Activated naive CD4-positive, alpha-beta T cell treated with anti-CD3 and anti-CD28 coated beads, Interleukin-2, amount 50 U/mL, for 24 hours (primary cell): ENCODE data around the gene PXDC1.
"Not testable (repeated sequence)": the region's sequence is repeated elsewhere in the genome, so short reads cannot be mapped to it uniquely, and the experiment has no call there.

Experiments
- H3K27ac Mint-ChIP-seq: one replicate; pipeline ENCODE4 v1.8.0; 2021; ENCODE audit warnings: mild to moderate bottlenecking, mixed read lengths
- H3K27me3 Mint-ChIP-seq: one replicate; pipeline ENCODE4 v1.8.0; 2021; ENCODE audit warnings: mixed read lengths
- H3K36me3 Mint-ChIP-seq: one replicate; pipeline ENCODE4 v1.8.0; 2021; ENCODE audit warnings: mixed read lengths
- H3K4me1 Mint-ChIP-seq: one replicate; pipeline ENCODE4 v1.8.0; 2021; ENCODE audit warnings: mixed read lengths
- H3K4me3 Mint-ChIP-seq: one replicate; pipeline ENCODE4 v1.8.0; 2021; ENCODE audit warnings: mild to moderate bottlenecking, mixed read lengths
- H3K9me3 Mint-ChIP-seq: one replicate; pipeline ENCODE4 v1.8.0; 2021; ENCODE audit warnings: mixed read lengths

Gene PXDC1

GRCh38 chr6:3721810-3722621, 29.5 kb downstream of the PXDC1 start:
- Mint-ChIP-seq H3K27ac (no peak overlapping the region), H3K4me1 (no peaks in the 10 kb centered on the region), H3K36me3 (no peaks in the 10 kb centered on the region), H3K27me3 (no peaks in the 10 kb centered on the region), H3K9me3 (no peaks in the 10 kb centered on the region), H3K4me3 (no peak overlapping the region)

GRCh38 chr6:3720770-3721169, 30.7 kb downstream of the PXDC1 start:
- H3K9me3 Mint-ChIP-seq, H3K4me1 Mint-ChIP-seq, H3K27ac Mint-ChIP-seq, H3K27me3 Mint-ChIP-seq, H3K36me3 Mint-ChIP-seq, H3K4me3 Mint-ChIP-seq: not testable (repeated sequence)

DNA sequence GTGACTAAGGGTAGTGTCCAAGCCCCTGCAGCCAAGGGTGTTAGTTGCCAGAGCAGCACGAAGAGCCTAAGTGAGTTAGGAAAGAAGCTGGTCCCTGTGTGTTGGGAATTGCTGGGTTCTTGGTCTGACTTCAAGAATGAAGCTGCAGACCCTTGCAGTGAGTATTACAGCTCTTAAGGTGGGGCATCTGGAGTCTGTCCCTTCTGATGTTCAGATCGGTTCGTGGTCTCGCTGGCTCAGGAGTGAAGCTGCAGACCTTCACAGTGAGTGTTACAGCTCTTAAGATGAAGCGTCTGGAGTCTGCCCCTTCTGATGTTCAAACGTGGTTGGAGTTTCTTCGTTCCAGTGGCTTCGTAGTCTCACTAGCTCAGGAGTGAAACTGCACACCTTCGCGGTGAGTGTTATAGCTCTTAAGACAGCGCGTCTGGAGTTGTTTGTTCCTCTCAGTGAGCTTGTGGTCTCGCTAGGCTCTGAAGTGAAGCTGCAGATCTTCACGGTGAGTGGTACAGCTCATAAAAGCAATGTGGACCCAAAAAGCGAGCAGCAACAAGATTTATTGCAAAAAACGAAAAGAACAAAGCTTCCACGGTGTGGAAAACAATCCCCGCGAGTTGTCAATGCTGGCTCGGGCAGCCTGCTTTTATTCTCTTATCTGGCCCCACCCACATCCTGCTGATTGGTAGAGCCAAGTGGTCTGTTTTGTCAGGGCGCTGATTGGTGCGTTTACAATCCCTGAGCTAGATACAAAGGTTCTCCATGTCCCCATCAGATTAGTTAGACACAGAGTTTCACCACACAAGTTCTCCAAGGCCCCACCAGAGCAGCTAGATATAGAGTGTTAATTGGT, 31.8 kb downstream of the PXDC1 start:
- Mint-ChIP-seq H3K9me3 (no peaks in the 10 kb centered on the region), H3K4me1 (no peaks in the 10 kb centered on the region), H3K27me3 (no peaks in the 10 kb centered on the region), H3K27ac (no peak overlapping the region), H3K36me3 (no peaks in the 10 kb centered on the region), H3K4me3 (no peak overlapping the region)

DNA sequence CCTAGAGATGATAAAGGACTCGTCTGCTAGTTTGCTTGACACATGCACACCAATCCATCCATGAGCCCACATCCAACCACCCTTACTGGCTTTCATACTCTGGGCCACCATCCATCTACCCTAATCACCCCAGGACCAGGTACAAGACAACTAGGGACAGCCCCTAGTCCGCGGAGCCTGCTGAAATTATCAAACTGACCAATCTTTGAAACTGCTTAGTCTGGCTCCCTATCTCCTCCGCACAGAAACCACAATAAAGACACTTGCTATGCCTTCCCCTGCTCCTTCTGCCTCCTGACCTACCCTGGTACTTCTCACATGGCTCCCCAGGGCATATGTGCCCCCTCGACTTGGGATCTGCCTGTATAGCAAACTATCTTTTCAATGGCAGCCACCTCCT, 33.1 kb downstream of the PXDC1 start:
- no peaks in the 10 kb centered on the region for H3K36me3 Mint-ChIP-seq
- H3K4me3 Mint-ChIP-seq, result no peak overlapping the region
- H3K27me3 Mint-ChIP-seq, result no peaks in the 10 kb centered on the region
- no peaks in the 10 kb centered on the region for H3K9me3 Mint-ChIP-seq
- H3K4me1 Mint-ChIP-seq, result no peaks in the 10 kb centered on the region
- H3K27ac Mint-ChIP-seq, result no peak overlapping the region

DNA sequence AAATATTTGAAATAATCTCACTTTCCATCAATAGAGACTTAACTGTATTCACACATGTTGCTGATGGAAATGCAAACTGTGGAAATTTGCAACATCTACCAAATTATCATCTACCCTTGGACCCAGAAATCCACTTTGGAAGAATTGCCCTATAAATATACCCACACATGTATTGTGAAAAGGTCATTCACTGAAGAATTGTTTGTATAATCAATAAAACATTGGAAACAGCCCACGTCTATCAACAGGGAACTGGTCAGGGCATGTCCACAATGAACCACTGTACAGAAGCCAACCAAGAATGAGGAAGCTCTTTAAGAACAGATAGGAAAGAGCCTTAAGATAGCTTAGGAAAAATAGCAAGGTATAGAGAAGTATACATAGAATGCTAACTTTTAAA, 36.2 kb downstream of the PXDC1 start:
- Mint-ChIP-seq H3K27ac (no peak overlapping the region), H3K4me1 (no peaks in the 10 kb centered on the region), H3K27me3 (no peaks in the 10 kb centered on the region), H3K4me3 (no peak overlapping the region), H3K9me3 (no peaks in the 10 kb centered on the region), H3K36me3 (no peaks in the 10 kb centered on the region)

DNA sequence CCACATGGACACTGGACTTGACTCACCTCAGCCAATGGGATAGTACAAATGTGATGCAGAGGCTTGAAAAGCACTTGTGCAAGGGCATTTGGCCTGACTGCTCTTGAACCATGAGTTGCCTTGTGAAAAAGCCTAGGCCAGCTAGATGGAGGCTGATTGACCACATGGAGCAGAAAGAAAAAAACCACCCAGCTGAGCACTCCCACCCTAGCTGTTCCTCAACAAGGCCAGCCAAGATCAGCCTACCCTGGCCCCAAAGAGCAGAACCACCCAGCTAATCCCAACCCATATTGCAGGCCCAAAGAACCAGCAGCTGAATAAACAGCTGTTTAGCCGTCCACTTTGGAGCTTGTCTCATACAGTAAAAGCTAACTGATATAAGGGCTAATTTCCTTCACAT, 36.7 kb downstream of the PXDC1 start:
- H3K36me3 Mint-ChIP-seq, result no peaks in the 10 kb centered on the region
- H3K9me3 Mint-ChIP-seq, result no peaks in the 10 kb centered on the region
- H3K27me3 Mint-ChIP-seq, result no peaks in the 10 kb centered on the region
- H3K27ac Mint-ChIP-seq, result no peak overlapping the region
- H3K4me3 Mint-ChIP-seq, result no peak overlapping the region
- no peaks in the 10 kb centered on the region for H3K4me1 Mint-ChIP-seq

DNA sequence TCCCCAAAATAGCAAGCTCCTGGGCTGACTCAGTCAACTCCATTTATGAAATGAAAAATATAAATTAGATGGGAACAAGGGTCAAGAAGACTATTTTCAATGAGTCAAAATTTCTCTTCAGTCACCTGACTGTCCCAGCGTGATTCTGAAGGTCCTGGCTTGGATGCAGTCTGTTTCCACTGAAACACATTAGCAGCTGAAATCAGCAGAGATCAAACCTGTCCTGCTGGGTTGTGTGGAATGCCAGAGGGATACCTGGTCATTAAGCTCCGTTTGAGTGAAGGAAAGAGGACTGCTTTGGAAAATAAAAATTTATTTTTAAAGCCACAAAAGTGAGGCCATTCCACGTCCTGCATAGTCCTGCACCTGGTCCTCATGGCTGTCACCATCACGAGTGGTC, 37.4 kb downstream of the PXDC1 start:
- Mint-ChIP-seq H3K27me3 (no peaks in the 10 kb centered on the region), H3K4me3 (no peak overlapping the region), H3K9me3 (no peaks in the 10 kb centered on the region), H3K27ac (no peak overlapping the region), H3K4me1 (no peaks in the 10 kb centered on the region), H3K36me3 (no peaks in the 10 kb centered on the region)

DNA sequence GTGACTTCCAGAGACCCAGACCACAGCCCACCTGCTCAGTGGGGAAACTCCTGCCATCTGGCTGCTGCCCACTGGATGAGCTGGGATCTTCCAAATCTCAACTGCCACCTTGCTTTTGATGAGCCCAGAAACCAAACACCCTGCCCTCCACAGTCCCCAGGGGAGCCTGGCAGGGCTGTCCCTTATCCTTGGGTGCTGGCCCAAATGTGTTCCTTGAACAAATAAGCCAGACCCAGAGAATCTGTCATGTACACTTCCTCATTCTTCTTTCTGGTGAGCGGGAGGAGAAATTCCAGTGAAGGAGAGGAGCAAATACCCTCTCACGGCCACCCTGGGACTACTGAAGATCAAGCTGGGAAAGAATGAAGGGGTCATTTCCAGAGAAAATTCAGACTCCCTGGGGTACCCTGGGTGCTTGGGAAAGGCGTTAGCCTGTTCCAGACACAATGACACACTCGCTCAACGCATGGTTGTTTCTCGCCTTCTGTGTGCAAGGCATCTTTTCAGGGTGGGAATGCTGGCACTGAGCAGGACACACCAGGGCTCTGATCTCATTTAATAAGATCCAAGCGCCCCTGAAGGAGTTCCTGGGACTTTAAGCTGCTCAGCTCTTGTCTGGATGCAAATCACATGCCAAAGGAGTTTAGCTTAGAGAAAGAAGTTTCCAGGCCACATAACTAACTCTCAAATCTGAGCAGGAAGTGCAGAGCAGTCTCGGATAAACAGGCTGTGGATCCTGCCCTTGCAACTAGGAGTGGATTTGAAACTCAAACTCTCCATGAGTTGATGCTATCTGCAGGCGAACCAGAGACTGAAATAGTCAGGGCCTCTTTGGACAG, 38.5 kb downstream of the PXDC1 start:
- Mint-ChIP-seq H3K4me3 (no peak overlapping the region), H3K36me3 (no peaks in the 10 kb centered on the region), H3K4me1 (no peaks in the 10 kb centered on the region), H3K27me3 (no peaks in the 10 kb centered on the region), H3K27ac (no peak overlapping the region), H3K9me3 (no peaks in the 10 kb centered on the region)

DNA sequence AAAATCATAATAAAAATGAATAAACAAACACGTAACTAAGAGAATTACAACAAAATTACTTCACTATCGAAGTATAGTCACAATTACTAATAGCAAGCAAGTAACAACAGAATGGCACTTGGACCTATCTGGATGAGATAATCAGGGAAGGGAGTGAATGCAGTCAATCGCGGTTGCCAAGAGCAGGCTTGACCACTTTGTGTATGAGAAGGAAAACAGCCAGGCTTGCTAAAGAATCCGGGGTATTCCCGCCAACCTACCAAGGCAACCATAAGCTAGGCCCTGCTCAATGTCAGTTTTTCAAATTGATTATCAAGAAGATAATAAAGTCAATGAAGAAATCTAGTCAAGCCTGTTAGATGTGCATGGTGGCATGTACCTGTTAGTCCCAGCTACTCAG, 39.7 kb downstream of the PXDC1 start:
- Mint-ChIP-seq H3K4me1 (no peaks in the 10 kb centered on the region), H3K4me3 (no peak overlapping the region), H3K36me3 (no peaks in the 10 kb centered on the region), H3K27me3 (no peaks in the 10 kb centered on the region), H3K27ac (no peak overlapping the region), H3K9me3 (no peaks in the 10 kb centered on the region)

GRCh38 chr6:3710403-3710802, 41.1 kb downstream of the PXDC1 start:
- Mint-ChIP-seq H3K36me3 (no peaks in the 10 kb centered on the region), H3K4me3 (no peak overlapping the region), H3K27ac (no peak overlapping the region), H3K4me1 (no peaks in the 10 kb centered on the region), H3K9me3 (no peaks in the 10 kb centered on the region), H3K27me3 (no peaks in the 10 kb centered on the region)

DNA sequence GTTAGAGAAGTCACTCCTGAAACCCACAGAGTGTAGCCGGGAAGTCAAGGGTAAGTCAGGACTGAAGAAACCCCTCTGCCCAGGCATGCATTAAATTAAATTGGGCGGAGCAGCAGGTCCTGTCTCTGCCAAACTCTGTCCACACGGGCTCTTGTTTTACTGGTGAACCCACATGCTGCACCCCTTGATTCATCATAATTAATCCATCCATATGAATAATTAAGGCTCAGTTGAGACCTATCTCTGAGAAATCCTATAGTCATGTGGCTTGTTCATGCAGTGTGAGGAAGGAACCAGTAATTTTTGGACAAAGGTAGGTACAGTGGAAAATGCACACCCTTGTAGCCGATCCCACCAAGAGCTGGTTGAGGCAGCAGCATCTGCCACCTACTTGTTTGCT, 43.0 kb downstream of the PXDC1 start:
- no peaks in the 10 kb centered on the region for H3K9me3 Mint-ChIP-seq
- no peak overlapping the region for H3K27ac Mint-ChIP-seq
- H3K4me3 Mint-ChIP-seq, result no peak overlapping the region
- no peaks in the 10 kb centered on the region for H3K36me3 Mint-ChIP-seq
- H3K4me1 Mint-ChIP-seq, result no peaks in the 10 kb centered on the region
- H3K27me3 Mint-ChIP-seq, result no peaks in the 10 kb centered on the region

DNA sequence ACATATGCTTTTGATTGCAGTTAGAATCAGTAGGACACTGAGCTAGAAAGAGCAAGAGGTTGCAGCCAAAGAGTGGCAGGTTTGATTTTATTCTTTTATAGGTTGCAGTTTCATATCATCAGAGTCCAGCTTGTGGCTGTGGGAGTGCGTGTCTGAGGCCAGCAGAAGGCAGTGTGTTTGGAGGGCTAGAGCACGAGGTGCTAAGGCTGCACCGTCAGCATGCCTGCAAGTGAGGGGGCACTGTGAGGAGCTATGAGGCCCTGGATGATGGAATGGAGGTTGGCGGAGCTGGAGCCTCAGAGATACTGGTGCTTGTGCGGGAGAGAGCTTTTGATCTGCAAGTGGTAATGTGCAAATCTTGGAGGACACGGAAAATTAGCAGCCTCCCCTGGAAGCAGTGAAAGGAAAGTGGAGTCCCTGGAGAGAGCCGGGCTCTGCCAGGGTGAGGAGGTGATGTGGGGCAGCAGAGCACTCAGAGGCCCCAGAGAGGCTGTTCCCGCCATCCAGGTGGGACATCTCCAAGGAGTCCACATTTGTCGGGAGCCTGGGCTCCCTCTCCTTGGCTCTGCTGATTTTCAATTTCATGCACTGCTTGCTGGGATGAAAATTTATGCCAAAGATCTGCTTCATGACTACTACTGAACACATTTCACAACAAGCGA, 43.6 kb downstream of the PXDC1 start:
- H3K9me3 Mint-ChIP-seq, result no peaks in the 10 kb centered on the region
- peaks cover 1% of the 10 kb centered on the region for H3K27me3 Mint-ChIP-seq
- no peaks in the 10 kb centered on the region for H3K4me1 Mint-ChIP-seq
- no peaks in the 10 kb centered on the region for H3K36me3 Mint-ChIP-seq
- no peak overlapping the region for H3K27ac Mint-ChIP-seq
- H3K4me3 Mint-ChIP-seq, result no peak overlapping the region

GRCh38 chr6:3707024-3707423, 44.5 kb downstream of the PXDC1 start:
- H3K27me3 Mint-ChIP-seq, result peaks cover 1% of the 10 kb centered on the region
- no peak overlapping the region for H3K4me3 Mint-ChIP-seq
- no peaks in the 10 kb centered on the region for H3K4me1 Mint-ChIP-seq
- no peak overlapping the region for H3K27ac Mint-ChIP-seq
- no peaks in the 10 kb centered on the region for H3K9me3 Mint-ChIP-seq
- H3K36me3 Mint-ChIP-seq, result no peaks in the 10 kb centered on the region

GRCh38 chr6:3706547-3706946, 45.0 kb downstream of the PXDC1 start:
- Mint-ChIP-seq H3K36me3 (no peaks in the 10 kb centered on the region), H3K4me1 (no peaks in the 10 kb centered on the region), H3K9me3 (no peaks in the 10 kb centered on the region), H3K4me3 (no peak overlapping the region), H3K27me3 (peaks cover 1% of the 10 kb centered on the region), H3K27ac (no peak overlapping the region)

DNA sequence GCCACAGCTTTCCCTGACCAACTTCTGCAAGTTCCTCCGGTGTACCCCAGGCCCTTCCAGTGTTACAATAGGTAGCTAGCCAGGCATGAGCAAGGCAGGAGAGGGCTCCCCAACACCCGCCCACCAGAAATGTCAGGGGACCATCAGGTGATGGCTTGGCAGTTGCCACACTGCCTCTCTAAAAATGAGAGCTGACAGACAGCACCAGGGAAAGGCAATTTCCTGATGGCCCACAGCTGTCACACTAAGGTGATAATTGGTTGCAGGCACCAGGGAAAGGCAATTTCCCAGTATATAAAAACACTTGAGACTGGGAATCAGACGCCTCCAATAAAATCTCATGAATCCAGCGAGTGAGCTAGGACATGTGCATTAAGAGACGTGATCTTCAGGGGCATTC, 49.9 kb downstream of the PXDC1 start:
- peaks cover 8% of the 10 kb centered on the region for H3K27me3 Mint-ChIP-seq

More for the DNA sequence above, 49.9 kb downstream of the PXDC1 start:
- no peak overlapping the region for H3K27ac Mint-ChIP-seq
- no peak overlapping the region for H3K4me3 Mint-ChIP-seq
- peaks cover 4% of the 10 kb centered on the region for H3K36me3 Mint-ChIP-seq
- peaks cover 9% of the 10 kb centered on the region for H3K9me3 Mint-ChIP-seq
- no peaks in the 10 kb centered on the region for H3K4me1 Mint-ChIP-seq
